Measurements from ENCODE around the gene DYNLRB2.

Gene DYNLRB2

GRCh38 chr16:80540516-80541305, at the start of gene DYNLRB2:
TSS of gene DYNLRB2 (plus strand) at chr16:80540993. CDS start at chr16:80541077, 84 bp downstream.
- peak; percentile 66 to 83 (median 80) for DNase-seq

DNA sequence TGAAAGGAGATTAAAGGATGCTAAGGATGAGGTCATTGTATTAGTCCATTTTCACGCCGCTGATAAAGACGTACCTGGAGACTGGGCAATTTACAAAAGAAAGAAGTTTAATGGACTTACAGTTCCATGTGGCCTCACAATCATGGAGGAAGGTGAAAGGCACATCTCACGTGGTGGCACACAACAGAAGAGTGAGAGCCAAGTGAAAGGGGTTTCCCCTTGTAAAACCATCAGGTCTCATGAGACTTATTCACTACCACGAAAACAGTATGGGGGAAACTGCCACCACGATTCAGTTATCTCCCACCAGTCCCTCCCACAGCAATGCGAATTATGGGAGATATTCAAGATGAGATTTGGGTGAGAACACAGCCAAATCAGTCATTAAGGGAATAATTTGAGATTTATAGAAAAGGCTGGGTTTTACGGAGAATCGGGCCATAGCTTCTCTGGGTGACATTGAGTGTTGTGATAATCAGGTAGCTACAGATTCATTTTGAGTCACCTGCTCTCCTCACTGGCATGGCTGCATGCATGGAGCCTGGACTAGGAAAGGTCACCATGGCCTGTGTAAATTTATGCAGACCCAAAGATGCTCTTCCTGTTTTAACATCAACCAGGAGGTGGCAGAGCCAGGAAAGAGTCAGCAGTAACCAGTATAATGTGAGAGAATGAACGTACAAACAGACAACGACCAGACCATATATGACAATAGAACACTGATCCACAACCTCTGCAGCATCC, 40.5 kb upstream of the DYNLRB2 start:
- DNase-seq, result no peak

GRCh38 chr16:80500961-80501525, 39.8 kb upstream of the DYNLRB2 start:
- DNase-seq, result no peak

DNA sequence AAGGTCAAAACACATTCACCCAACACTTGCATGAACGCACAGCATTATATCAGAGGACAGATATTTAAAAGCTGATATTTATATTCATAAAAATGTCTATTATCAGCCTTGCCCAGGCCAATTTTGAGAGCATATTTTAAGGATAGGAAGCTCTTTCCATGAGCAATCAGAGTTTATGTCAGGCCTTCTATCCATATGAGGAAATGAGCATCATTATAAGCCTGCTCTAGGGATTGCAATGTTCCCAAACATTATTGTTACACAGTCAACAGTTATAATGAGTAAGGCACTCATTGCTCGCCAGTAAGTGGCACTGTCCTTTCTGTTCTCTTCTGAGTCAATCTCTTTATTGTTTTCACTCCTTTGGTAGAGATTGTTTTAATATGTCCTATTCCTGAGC, 37.7 kb upstream of the DYNLRB2 start:
- no peak for DNase-seq

GRCh38 chr16:80507538-80507937, 33.3 kb upstream of the DYNLRB2 start:
- no peak for DNase-seq

GRCh38 chr16:80509872-80510271, 30.9 kb upstream of the DYNLRB2 start:
- DNase-seq, result no peak

GRCh38 chr16:80511824-80512592, 28.8 kb upstream of the DYNLRB2 start:
- no peak for DNase-seq

GRCh38 chr16:80512593-80512853, 28.3 kb upstream of the DYNLRB2 start:
- DNase-seq, result no peak

- no peak for DNase-seq
Observed at GRCh38 chr16:80515374-80515773, 25.4 kb upstream of the DYNLRB2 start.

- DNase-seq, result no peak
Observed at GRCh38 chr16:80517846-80518245, 22.9 kb upstream of the DYNLRB2 start.

DNA sequence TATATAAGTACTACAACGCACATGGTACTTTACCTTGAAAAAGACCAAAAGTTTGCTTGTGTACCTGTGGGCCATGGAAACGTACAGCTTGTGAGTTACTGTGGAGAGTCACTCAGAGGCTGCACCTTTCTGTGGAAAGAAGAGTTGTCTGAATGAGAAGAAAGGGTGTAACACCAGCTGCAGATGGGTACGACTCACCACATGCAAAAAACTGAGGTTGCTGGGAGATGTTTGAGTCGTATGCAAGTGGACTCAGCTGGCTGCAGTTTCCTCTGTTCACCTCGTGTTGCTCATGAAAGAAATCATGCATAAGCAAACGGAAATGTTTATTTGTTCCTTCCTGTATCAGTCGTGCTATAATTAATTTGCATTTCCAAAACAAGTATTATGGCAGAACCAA, 22.4 kb upstream of the DYNLRB2 start:
- no peak for DNase-seq

GRCh38 chr16:80519189-80519588, 21.6 kb upstream of the DYNLRB2 start:
- DNase-seq, result no peak

DNA sequence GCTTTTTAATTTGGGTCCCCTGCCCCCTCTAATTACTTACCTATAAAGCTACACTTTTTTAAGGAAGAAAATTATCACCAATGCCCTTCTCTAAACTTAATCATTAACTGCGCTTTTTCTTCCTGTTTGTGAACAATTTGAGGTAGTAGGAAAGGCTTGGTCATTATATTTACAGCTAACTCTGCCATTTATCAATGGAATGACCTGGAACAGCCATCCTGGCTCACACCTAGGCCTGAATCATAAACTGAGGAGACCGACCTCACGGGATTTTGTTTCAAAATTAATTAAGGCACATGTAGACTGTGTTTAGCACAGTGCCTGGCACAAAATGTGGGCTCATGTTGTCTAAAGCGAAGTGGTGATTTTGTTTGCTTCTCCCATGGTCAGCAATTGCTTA, 15.4 kb upstream of the DYNLRB2 start:
- DNase-seq, result no peak

- DNase-seq, result peak in 3 of 4 experiments; percentile 10 to 30 (median 18)
Observed at GRCh38 chr16:80526418-80527061, 14.3 kb upstream of the DYNLRB2 start.

GRCh38 chr16:80527297-80527696, 13.5 kb upstream of the DYNLRB2 start:
- no peak for DNase-seq

GRCh38 chr16:80530479-80530878, 10.3 kb upstream of the DYNLRB2 start:
- DNase-seq, result no peak

GRCh38 chr16:80536238-80536637, 4.6 kb upstream of the DYNLRB2 start:
- DNase-seq, result no peak

DNA sequence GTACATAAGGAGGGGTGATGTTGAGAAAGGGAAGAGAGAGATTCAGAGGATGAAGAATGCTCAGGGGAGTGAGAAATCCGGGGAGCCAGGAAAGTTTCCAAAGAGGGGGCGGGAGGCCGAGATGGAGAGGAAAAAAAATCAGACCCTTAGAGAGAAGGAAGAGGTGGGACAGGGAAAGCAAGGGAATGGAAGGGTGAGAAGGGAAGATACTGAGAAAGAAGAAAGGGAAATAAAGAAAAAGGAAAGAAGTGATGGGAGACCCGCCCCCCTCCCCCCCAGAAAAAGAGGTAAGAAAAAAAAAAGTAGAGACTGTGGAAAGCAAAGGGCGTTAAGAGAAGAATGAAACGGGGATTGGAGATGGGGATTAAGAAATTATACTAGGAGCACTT, 507 bp downstream of the DYNLRB2 start:
- DNase-seq, result no peak

- no peak for DNase-seq
Observed at GRCh38 chr16:80543162-80543561, 2.4 kb downstream of the DYNLRB2 start.

DNA sequence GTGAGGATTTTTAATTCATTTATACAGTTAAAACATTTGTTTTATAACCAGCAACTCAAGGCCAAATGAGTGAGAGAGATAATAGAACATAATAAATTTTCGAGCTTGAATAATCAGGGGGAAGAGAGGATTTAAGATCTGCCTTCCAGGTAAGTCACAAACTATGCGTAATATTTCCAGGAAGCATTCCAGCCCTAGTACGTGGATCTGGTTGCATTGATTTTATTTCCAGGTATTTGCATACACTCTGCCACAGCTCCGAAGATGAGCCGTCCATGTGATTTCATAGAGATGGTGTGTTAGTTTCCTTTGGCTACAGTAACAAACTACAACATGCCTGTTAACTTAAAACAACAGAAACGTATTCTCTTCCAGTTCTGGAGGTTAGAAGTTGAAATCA, 3.5 kb downstream of the DYNLRB2 start:
- no peak for DNase-seq

GRCh38 chr16:80546249-80546648, 5.5 kb downstream of the DYNLRB2 start:
- DNase-seq, result no peak

GRCh38 chr16:80547145-80547544, 6.4 kb downstream of the DYNLRB2 start:
- no peak for DNase-seq

GRCh38 chr16:80552277-80552676, 11.5 kb downstream of the DYNLRB2 start:
- no peak for DNase-seq
